HG02610 (cell line): ENCODE results near the gene FAM81B.

Source experiments
- ATAC-seq: cut with Tn5 transposase; IDR thresholded peaks from one replicate; pipeline ENCODE4 v1.9.1; 2021; ENCODE audit warnings: mild to moderate bottlenecking, moderate library complexity; ENCODE audit not compliant: unreplicated experiment

FAM81B gene

DNA sequence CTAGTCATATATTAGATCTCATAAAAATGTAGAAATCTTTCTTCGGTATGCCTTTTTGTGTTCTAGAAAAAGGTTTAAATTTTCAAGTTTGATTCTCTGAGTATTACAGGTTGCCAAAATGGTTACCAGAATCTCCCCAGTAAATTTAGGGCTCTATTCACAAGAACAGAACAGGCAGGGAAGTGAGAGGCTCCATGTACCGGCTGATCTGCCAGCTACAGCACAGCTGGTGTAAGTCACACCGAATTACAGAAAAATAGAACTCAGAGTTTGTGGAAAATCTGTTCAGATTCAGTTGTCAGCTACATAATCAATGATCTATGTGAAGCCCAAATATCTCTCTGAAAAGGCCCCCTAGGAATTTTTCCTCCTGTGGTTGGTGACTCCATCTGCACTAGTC is 10.5 kb downstream of the FAM81B start:
- ATAC-seq: no peak

DNA sequence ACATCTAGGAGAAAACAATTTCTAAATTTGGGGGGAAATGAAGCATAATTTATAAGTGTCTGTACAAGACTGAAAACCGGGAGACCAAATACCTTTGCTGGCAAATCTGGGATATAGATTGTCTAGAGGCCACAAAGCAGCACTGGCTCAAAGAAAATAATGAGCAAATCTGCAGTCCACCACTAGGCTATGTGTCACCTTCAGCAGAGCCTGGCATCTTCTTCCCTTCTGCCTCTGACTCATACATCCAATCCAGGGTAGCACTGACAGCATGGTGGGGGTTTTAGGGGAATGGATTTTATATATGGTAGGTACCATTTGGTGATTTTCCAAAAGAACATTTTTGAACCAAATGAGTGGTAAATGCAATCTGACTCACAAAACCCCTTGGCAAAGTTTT is 12.8 kb downstream of the FAM81B start:
- no peak for ATAC-seq

DNA sequence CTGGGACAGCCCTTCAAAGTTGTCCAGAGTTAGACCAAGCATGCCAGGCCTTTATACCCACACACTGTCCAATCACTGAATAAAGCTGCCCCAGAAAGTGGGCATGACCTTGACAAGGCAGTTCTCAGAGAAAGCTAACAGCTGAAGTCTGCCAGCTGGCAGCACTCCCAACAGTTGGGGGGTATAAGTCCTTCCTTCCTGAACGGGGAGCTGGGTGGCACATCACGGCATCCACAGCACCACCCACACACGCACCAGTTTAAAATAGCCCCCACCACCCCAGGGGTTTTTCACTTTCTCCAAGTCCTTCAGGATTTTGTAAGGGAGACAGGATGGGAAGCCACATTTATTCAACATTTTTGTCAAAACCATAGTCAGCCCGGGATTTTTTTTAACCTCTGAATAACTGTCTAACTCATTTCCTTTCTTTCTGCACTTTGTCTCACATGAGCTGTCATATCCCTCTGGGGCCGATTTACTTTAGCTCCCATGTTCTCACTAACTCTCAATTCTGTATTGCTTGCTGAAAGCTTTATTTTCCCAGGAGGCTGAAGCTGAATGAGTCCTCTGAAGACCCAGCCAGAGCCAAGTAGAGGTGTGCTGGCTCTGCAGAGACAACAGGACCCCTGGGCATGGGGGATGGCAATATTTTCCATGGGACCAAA is 15.4 kb downstream of the FAM81B start:
- no peak for ATAC-seq

DNA sequence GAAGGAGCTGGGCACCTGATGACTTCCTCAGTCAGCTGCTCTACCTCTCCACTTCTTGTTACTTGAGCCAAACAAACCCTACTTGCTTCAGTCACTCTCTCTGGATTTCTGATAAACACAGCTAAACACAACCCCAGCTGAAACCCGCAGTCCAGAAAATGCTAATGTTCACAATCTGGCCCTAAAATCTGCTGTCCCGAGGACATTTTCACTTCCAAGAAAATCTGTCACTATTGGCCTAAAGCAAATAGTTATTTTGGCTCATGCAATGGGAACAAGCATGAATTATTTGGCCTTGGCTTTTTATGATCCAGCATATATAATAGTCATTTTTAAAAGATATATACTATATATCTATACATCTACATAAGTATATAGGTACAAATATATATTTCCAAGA is 19.1 kb downstream of the FAM81B start:
- ATAC-seq: no peak

DNA sequence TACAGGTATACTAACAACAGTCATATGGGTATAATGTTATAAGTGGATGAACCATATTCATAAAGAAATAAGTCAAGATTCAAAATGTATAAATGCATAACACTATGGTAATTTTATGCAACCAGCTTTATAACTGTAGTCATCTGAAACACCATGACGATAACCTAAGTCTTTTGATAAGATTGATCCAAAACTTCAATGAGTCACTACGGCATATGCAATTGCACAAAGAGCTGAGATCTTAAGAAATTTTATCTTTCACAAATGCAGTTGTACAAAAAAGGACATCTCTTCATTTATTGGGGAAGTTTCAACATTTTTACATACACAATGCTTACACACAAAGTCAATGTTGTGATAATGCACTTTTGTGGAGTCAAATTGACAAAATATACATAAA is 20.3 kb downstream of the FAM81B start:
- no peak for ATAC-seq

- no peak for ATAC-seq
These were observed 23.3 kb downstream of the FAM81B start for GRCh38 chr5:95414451-95414850.

DNA sequence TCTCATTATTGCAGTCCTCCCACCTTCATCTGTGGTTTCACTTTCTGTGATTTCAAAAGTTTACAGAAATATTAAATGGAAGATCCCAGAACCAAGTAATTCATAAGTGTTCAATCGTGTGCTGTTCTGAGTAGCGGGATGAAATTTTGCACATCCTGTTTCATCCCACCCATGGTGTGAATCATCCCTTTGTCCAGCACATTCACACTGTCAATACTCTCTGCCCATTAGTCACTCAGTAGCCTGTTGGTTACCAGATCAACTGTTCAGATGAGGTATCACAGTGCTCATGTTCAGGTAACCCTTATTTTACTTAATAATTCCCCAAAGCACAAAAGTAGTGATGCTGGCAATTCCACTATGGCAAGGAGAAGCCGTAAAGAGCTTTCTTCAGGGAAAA is 26.8 kb downstream of the FAM81B start:
- no peak for ATAC-seq

GRCh38 chr5:95422838-95423237 is 31.7 kb downstream of the FAM81B start:
- no peak for ATAC-seq

- ATAC-seq: no peak
These were observed 32.9 kb downstream of the FAM81B start for GRCh38 chr5:95424016-95424415.

DNA sequence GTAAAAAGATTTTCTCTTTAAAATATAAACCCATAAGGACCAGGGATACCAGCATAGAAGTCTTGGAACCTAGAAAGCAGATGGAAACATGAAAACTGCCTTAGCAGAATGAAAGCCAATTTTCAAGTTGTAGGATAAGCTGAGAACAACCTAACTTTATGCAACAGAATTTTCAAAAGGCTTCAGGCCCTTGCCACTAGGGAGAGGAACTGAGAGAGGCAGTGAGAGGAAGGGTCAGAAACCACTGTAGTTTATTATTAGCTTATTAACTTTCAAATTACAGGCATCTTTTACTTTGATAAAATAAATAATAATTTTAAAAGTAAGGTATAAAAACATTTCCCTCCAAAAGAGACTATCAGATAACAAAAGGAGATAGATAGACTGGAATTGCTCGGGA is 33.4 kb downstream of the FAM81B start:
- no peak for ATAC-seq

- no peak for ATAC-seq
These were observed 35.1 kb downstream of the FAM81B start for GRCh38 chr5:95426227-95426626.

- no peak for ATAC-seq
These were observed 41.6 kb downstream of the FAM81B start for GRCh38 chr5:95432779-95433178.

DNA sequence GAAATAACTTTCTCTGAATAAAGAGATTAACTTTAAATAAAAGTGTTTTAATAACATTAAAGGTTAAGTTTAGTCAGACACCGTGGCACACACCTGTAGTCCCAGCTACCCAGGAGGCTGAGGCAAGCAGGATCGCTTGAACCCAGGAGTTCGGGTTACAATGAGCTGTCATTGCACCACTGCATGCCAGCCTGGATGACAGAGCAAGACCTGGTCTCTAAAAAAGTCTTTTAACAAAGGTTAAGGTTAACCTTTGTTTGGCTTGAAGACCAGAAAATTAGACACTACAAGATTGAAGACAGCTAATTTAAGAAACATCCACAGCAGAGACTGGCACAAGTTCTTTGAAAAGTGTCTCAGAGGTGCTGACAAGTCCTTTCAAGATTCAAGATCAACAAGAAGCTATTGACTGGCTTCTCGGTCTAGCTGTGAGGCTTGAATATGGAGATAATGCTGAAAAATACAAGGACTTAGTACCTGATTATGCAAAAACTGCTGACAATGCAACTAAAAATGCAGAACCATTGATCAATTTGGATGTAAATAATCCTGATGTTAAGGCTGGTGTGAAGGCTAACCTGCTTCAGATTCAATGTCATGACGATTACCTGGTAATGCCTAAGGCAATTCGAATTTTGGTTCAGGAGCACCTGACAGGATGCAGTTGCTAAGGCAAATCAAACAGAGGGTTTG is 48.8 kb downstream of the FAM81B start:
- no peak for ATAC-seq

DNA sequence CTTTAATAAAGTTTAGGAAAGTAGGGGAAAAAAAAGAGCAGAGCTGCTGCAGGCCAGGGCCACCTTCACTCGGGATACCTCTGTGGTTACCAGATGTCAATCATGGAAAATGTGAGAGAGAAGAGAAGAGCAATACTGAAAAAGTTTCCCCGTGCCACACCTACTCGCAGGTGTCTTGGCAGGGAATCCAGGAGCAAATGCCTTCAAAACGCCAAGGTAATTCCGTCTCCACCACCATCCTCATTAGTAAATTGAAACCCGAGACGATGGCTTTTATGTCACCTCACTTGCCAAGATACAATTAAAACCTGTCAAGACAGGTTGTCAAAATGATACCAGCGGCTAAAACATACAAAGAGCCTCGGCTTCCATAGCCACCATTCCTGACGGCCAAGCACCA is 49.7 kb downstream of the FAM81B start:
- ATAC-seq: no peak

DNA sequence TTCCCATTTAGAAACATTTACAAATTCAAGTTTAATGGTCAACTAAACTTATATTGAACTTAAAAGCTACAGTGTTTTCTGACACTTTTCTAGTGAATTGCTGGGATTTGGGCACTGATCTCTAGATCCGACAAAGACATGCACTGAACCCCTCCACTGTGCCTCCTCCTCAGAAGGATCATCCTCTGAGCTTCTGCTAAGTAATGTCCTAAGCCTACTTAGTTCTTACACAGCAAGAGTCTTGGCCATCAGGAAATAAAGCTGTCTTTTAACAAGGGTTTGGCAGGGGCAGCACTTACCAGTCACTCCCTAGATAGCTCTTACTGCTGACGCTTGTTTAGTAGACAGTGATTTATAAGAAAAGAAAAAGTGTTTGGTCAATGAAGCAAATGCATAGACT is 50.5 kb downstream of the FAM81B start:
- ATAC-seq: no peak

GRCh38 chr5:95445442-95445841 is 54.3 kb downstream of the FAM81B start:
- no peak for ATAC-seq

- ATAC-seq: no peak
These were observed 54.8 kb downstream of the FAM81B start for GRCh38 chr5:95445995-95446394.

DNA sequence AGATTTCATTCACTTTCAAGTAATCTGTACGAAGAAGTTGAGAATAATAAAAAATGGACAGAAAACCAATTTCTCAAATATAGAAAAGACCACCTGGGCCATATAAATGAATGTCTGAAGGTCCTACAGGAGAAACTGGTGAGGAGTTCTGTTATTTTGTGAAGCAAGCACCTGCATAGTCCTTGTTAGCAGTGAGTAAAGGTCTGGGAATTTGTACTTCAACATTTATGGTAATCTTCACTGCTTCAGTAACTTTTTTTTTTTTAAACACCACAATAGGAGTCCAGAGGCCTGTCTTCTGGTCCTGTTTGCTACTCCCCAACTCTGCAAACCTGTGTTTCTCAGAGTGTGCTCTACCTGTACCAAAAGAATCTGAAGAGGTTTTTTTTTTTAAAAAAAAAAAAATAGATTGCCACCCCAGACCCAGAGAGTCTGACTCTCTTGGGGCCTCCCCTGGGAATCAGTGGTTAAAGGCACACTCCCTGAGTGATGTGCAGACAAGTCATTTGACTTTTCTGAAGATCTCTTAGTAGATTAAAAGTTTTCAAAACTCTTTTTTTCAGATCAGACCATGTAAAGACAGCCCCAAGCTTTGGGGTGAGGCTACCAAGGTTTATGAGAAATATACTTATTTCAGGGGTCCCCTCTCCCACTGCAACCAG is 55.5 kb downstream of the FAM81B start:
- ATAC-seq: peak; percentile 64

DNA sequence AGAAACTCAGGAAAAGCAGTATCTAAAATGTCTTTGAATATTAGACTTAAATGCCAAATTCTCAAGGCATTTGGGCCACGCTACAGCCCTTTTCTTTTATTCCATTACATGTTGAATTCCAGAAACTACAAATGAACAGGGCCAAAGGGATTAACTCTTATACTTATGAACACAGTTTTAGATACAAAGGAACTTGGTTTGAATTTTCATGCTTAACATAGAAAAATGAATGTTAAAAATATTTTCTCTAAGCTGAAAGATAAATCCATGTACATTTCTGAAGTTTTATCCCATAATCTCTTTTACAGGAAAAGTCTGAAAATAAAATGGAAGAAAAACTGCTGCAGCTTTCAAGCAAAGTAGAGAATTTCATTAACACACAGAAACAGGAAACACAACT is 56.8 kb downstream of the FAM81B start:
- no peak for ATAC-seq

- no peak for ATAC-seq
These were observed 57.6 kb downstream of the FAM81B start for GRCh38 chr5:95448789-95449188.

- no peak for ATAC-seq
These were observed 58.3 kb downstream of the FAM81B start for GRCh38 chr5:95449460-95449859.

GRCh38 chr5:95454536-95454935 is 63.4 kb downstream of the FAM81B start:
- no peak for ATAC-seq
